IMR-90 (cell line): ENCODE results near the gene POLA2. TPM values are rescaled to one million over a fixed set of nuclear protein-coding genes. Genes with fewer than 3 reads are reported as not detected.

Source experiments
- ATAC-seq: fragments of 200-7000 bp; cut with Tn5 transposase; 2 replicates; pipeline ENCODE4 v1.9.1; 2020; ENCODE audit warnings: low read depth, mild to moderate bottlenecking, moderate library complexity
- BruUV-seq: library from RNA; stranded (reverse); fragments of 400-500 nt; replicated peaks from 2 replicates; lab custom pipeline; 2021; lab: Mats Ljungman, UMichigan
- CTCF ChIA-PET: fragments of 300-600 bp; formaldehyde crosslinking; extraction: SDS; loops from one replicate; lab custom pipeline; 2021; ENCODE audit warnings: antibody characterized with exemption; lab: Yijun Ruan, JAX
- POLR2A ChIA-PET: fragments of 300-600 bp; sonication (Branson Sonifier 250); formaldehyde crosslinking; loops from one replicate; lab custom pipeline; 2022; ENCODE audit warnings: antibody characterized with exemption; ENCODE audit not compliant: unreplicated experiment; lab: Charles Lee
- DNase-seq: peaks from one replicate; pipeline ENCODE4 v3.0.0; 2013
- H2AFZ ChIP-seq: replicated peaks from 2 replicates; pipeline ENCODE3; 2013; ENCODE audit warnings: low read length, mild to moderate bottlenecking; ENCODE audit not compliant: poor library complexity
- H2AK5ac ChIP-seq: 2 replicates; pipeline ENCODE4 v1.6.1; 2013; ENCODE audit warnings: low read depth, low read length, inconsistent platforms
- H2AK9ac ChIP-seq: replicated peaks from 2 replicates; pipeline ENCODE3; 2013; ENCODE audit warnings: mild to moderate bottlenecking, low read depth, low read length, moderate library complexity; ENCODE audit not compliant: poor library complexity
- H2BK120ac ChIP-seq: 2 replicates; pipeline ENCODE4 v1.6.1; 2013; ENCODE audit warnings: low read depth, low read length, inconsistent platforms
- H2BK15ac ChIP-seq: 3 replicates; pipeline ENCODE4 v1.6.1; 2013; ENCODE audit warnings: low read depth, low read length, inconsistent platforms
- H2BK20ac ChIP-seq: 2 replicates; pipeline ENCODE4 v1.6.1; 2013; ENCODE audit warnings: low read depth, mild to moderate bottlenecking, inconsistent platforms, low read length, moderate library complexity
- H2BK5ac ChIP-seq: 2 replicates; pipeline ENCODE4 v1.6.1; 2013; ENCODE audit warnings: mild to moderate bottlenecking, low read depth, low read length, inconsistent platforms; ENCODE audit not compliant: poor library complexity, severe bottlenecking
- H3K14ac ChIP-seq: replicated peaks from 2 replicates; pipeline ENCODE4 v1.6.1; 2013; ENCODE audit warnings: low read depth, low read length, inconsistent platforms
- H3K18ac ChIP-seq: 2 replicates; pipeline ENCODE4 v1.6.1; 2013; ENCODE audit warnings: low read depth, low read length, control low read depth
- H3K23ac ChIP-seq: 2 replicates; pipeline ENCODE4 v1.6.1; 2013; ENCODE audit warnings: low read depth, low read length, inconsistent platforms
- H3K27ac ChIP-seq: 2 replicates; pipeline ENCODE4 v1.5.1; 2013; ENCODE audit warnings: mild to moderate bottlenecking, control low read depth, low read length; ENCODE audit not compliant: insufficient read depth
- H3K27me3 ChIP-seq: 2 replicates; pipeline ENCODE4 v1.6.1; 2013; ENCODE audit warnings: low read length; ENCODE audit not compliant: control insufficient read depth, insufficient read depth
- H3K36me3 ChIP-seq: 2 replicates; pipeline ENCODE4 v1.6.1; 2013; ENCODE audit warnings: low read length, mixed read lengths; ENCODE audit not compliant: control insufficient read depth, insufficient read depth
- H3K4ac ChIP-seq: 2 replicates; pipeline ENCODE4 v1.6.1; 2013; ENCODE audit warnings: low read depth, low read length, inconsistent platforms
- H3K4me1 ChIP-seq: 2 replicates; pipeline ENCODE4 v1.6.1; 2013; ENCODE audit warnings: low read length, mixed read lengths; ENCODE audit not compliant: control insufficient read depth, insufficient read depth
- H3K4me2 ChIP-seq: 2 replicates; pipeline ENCODE4 v1.6.1; 2013; ENCODE audit warnings: low read depth, mild to moderate bottlenecking, control low read depth, low read length, moderate library complexity
- H3K4me3 ChIP-seq: 2 replicates; pipeline ENCODE4 v1.5.1; 2013; ENCODE audit warnings: low read depth, mild to moderate bottlenecking, control low read depth, low read length, moderate library complexity; ENCODE audit not compliant: insufficient read depth
- H3K56ac ChIP-seq: 2 replicates; pipeline ENCODE4 v1.6.1; 2013; ENCODE audit warnings: low read length, inconsistent platforms; ENCODE audit not compliant: insufficient read depth; ENCODE audit errors: extremely low read depth
- H3K79me1 ChIP-seq, 2 experiments: 2 replicates each; pipeline ENCODE4 v1.6.1; 2013; ENCODE audit warnings: low read length in 2 of 2, inconsistent platforms in 1 of 2, low read depth in 1 of 2
- H3K9ac ChIP-seq: 2 replicates; pipeline ENCODE4 v1.6.1; 2013; ENCODE audit warnings: low read depth, low read length, control low read depth
- H3K9me1 ChIP-seq: 2 replicates; pipeline ENCODE4 v1.6.1; 2013; ENCODE audit warnings: low read length, inconsistent platforms; ENCODE audit not compliant: insufficient read depth
- H3K9me3 ChIP-seq: 2 replicates; pipeline ENCODE4 v1.6.1; 2013; ENCODE audit warnings: low read length; ENCODE audit not compliant: control insufficient read depth, insufficient read depth
- H4K20me1 ChIP-seq: 2 replicates; pipeline ENCODE4 v1.6.1; 2013; ENCODE audit warnings: low read length, inconsistent platforms; ENCODE audit not compliant: insufficient read depth
- H4K5ac ChIP-seq: 2 replicates; pipeline ENCODE4 v1.6.1; 2013; ENCODE audit warnings: mild to moderate bottlenecking, low read depth, low read length, control low read depth
- H4K8ac ChIP-seq, 2 experiments: 2 replicates each; pipeline ENCODE4 v1.6.1; 2013; ENCODE audit warnings: low read depth in 2 of 2, low read length in 2 of 2, control low read depth in 1 of 2, inconsistent platforms in 1 of 2
- H4K91ac ChIP-seq: 2 replicates; pipeline ENCODE4 v1.6.1; 2013; ENCODE audit warnings: low read depth, low read length, inconsistent platforms; ENCODE audit not compliant: insufficient read depth
- NFE2L2 ChIP-seq: fragments of 150-350 bp; IDR thresholded peaks from 2 replicates; pipeline ENCODE4 v1.6.1; 2016; ENCODE audit warnings: low read depth, mild to moderate bottlenecking, low read length
- SMC3 ChIP-seq: fragments of 150-350 bp; IDR thresholded peaks from 2 replicates; pipeline ENCODE4 v1.6.1; 2016; ENCODE audit warnings: low read depth, mild to moderate bottlenecking, antibody characterized with exemption, low read length, moderate library complexity
- WGBS, 2 experiments: methylation state at CpG; one replicate each; pipeline versions ENCODE4 v1.1.5 to v1.1.7; 2013; ENCODE audit warnings: missing lambda C conversion rate in 2 of 2; ENCODE audit not compliant: insufficient read length in 1 of 2; ENCODE audit errors: extremely low coverage in 2 of 2; 5-methylcytosine and 5-hydroxymethylcytosine counted together
- dilution Hi-C: fragments of 300-500 bp; cut with HindIII; formaldehyde crosslinking; loops from one replicate; pipeline ENCODE4 v1.14.3; 2018; ENCODE audit warnings: low sequenced_read_pairs; ENCODE audit not compliant: unreplicated experiment
- in situ Hi-C: fragments of 300-500 bp; cut with MboI; formaldehyde crosslinking; loops from 3 replicates; pipeline ENCODE4 v1.14.3; 2019; ENCODE audit warnings: low sequenced_read_pairs, inconsistent platforms, mixed read lengths
- intact Hi-C: fragments of 100-400 bp; cut with micrococcal nuclease; formaldehyde crosslinking; loops from 2 replicates; pipeline ENCODE4 v1.10.0; 2022
- polyA plus RNA-seq, 3 experiments: library from polyadenylated mRNA; depleted of rRNA; stranded (reverse); fragments of >200 nt; gene quantifications; 2 replicates each; pipeline ENCODE4 v1.2.3, GENCODE V29; 2012; ENCODE audit warnings: low replicate concordance in 1 of 3
- total RNA-seq: library from RNA; depleted of rRNA; stranded (reverse); fragments of >200 nt; gene quantifications from 2 replicates; pipeline ENCODE4 v1.2.3, GENCODE V29; 2012

The POLA2 gene
- total and polyA plus RNA-seq, 2 of the 4 experiments (the other 2 are of a cell fraction), result 14.2 to 17.3 TPM

DNA sequence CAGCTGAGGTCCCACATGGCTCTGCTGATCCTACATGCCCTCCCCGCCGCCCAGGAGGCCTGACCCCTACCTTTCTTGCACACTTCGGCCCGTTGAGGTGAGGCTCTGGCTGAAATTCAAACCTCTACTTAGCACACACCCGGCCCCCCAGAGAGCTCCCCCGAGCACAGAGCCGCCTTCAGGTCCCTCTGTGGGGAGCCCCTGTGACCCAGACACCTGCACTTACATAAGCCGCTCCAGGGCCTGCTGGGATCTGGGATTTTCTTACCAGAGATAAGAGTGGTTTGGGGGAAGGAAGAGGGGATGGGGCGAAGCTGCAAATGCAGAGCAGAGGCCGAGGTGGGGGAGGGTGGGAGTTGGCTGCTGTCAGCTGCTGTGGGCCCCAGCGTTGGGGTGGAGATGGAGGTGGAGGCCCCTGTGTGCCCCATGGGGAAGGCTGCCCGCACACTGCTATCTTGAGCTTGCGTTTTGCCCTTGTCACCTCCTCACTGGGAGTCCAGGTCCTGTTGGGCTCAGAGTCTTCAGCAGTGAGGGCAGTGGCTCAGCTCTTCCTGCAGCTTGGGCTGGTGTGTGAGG is 49.4 kb upstream of the POLA2 start:
- Histone ChIP-seq H4K20me1 (no peaks in the 10 kb centered on the region), H3K18ac (no peak overlapping the region), H3K79me1 (peaks cover 0 to 4% of the 10 kb centered on the region in 2 experiments; a peak in 1 of 4 replicates), H3K23ac (no peak overlapping the region), H4K91ac (no peak overlapping the region), H3K4ac (no peak overlapping the region), H2AFZ (no peak overlapping the region), H4K8ac (no peak overlapping the region), H3K27me3 (no peaks in the 10 kb centered on the region), H2BK5ac (no peak overlapping the region), H3K4me3 (no peak overlapping the region), H3K4me1 (peaks cover 5% of the 10 kb centered on the region), H2AK9ac (no peak overlapping the region), H3K4me2 (no peak overlapping the region), H3K27ac (no peak overlapping the region), H3K9me3 (no peaks in the 10 kb centered on the region), H3K14ac (no peak overlapping the region), H2BK15ac (no peak overlapping the region), H2BK120ac (no peak overlapping the region), H3K9ac (no peak overlapping the region), H3K9me1 (peaks cover 4% of the 10 kb centered on the region; the same call in 1 of the 2 replicates), H3K56ac (no peak overlapping the region), H2BK20ac (no peak overlapping the region), H4K5ac (no peak overlapping the region), H2AK5ac (no peak overlapping the region), H3K36me3 (peaks cover 38% of the 10 kb centered on the region)
- no TSS peak for BruUV-seq
- POLR2A ChIA-PET, result no interaction called here
- no peak for DNase-seq
- intact Hi-C loops, result no loop called here
- WGBS, 2 experiments, result 92% methylated on average over 2 of the region's 13 CpGs; no CpG with 5 or more reads in 1 of the 2 experiments
- no peak for TF ChIP-seq SMC3
- no peak for TF ChIP-seq NFE2L2
- CTCF ChIA-PET, result no interaction called here
- dilution Hi-C loops, result no loop called here
- ATAC-seq, result 0 out of 2 replicates have a peak, but pooled peaks have one; percentile 25
- in situ Hi-C loops, result no loop called here
